ENCODE data around the gene TMEM232. TPM values are rescaled to one million over a fixed set of nuclear protein-coding genes. Genes with fewer than 3 reads are reported as not detected.

The TMEM232 gene
- total and polyA plus RNA-seq, 2 donors (not counting 3 experiments of a cell fraction or from before 2014, with no cell fraction given), result 0.17 to 0.38 TPM

DNA sequence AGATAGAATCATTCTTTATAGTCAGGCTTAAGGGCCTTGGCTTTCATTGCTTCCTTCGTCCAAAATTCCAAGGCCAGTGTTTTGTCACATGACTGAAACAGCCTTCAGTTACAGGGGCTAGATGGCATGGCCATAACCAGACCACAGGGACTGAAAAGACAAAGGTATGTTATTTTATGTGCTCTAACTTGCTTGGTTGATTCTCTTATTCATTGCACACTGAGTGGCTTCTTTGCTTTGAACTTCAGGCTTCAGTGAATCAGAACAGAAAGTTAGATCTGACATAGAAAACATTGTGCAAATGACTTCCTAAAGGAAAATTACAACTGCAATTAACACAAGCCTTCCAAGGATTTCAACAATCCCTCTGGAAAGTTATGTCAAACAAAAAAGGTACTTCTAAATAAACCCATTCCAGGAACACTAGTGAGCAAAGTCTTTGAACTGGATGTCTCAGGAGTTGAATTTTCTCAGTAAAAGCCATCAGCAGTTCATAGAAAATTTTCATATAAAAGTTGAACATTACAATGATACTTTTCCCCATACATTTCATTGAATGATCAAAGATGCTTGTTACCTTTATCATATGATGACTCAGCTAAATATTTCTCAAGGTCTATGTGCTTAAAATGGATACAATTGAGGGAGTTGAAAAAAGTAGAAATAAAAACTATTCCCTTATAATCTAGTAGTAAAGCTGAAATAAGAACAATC is 355.3 kb downstream of the TMEM232 start:
- Histone ChIP-seq H3K4me3 (replicated peaks in 1 of 3; ENCODE audit: insufficient read depth in 1 of 3, low read depth in 1 of 3, low read length in 3 of 3) (no peak overlapping the region), H3K4me2 (ENCODE audit: insufficient read depth, low read length) (no peak overlapping the region), H3K27ac (ENCODE audit: insufficient read depth, low read depth, low read length) (no peak overlapping the region), H3K9ac (replicated peaks; ENCODE audit: extremely low read depth, insufficient read depth, low read length) (no peak overlapping the region), H3K79me2 (ENCODE audit: control insufficient read depth, insufficient read depth, low read length) (no peaks in the 10 kb centered on the region), H3K4me1 (ENCODE audit: control insufficient read depth, extremely low read depth, insufficient read depth, low read length) (no peaks in the 10 kb centered on the region), H2AFZ (ENCODE audit: low read depth, low read length) (no peak overlapping the region), H3K27me3 (ENCODE audit: control insufficient read depth in 2 of 2, insufficient read depth in 2 of 2, low read length in 2 of 2) (no peaks in the 10 kb centered on the region), H3K9me1 (replicated peaks; ENCODE audit: control insufficient read depth, extremely low read depth, insufficient read depth, low read length) (no peaks in the 10 kb centered on the region), H3K9me3 (replicated peaks; ENCODE audit: control insufficient read depth, insufficient read depth, low read length) (no peaks in the 10 kb centered on the region), H4K20me1 (replicated peaks; ENCODE audit: control insufficient read depth, extremely low read depth, insufficient read depth, low read length) (no peaks in the 10 kb centered on the region), H3K36me3 (ENCODE audit: control insufficient read depth in 2 of 2, extremely low read depth in 1 of 2, insufficient read depth in 2 of 2, low read length in 2 of 2) (no peaks in the 10 kb centered on the region)
- intact Hi-C loops (cut with micrococcal nuclease) (no loop called here), dilution Hi-C loops (cut with MboI; ENCODE audit: extremely low pct_ligation_motif_present, low sequenced_read_pairs) (no loop called here)
- POLR2A ChIA-PET, result no interaction called here
- FAIRE-seq (no peak), DNase-seq (ENCODE audit: low read depth, low spot score) (no peak)
- BruUV-seq (replicated peaks), result no TSS peak
- no peak for TF ChIP-seq POLR2AphosphoS5 (IDR thresholded peaks at IDR 0.05; ENCODE audit: insufficient read depth, low read depth, low read length)
- TF ChIP-seq FOS (IDR thresholded peaks at IDR 0.05; ENCODE audit: borderline replicate concordance, insufficient read depth, low read length), result no peak
- TF ChIP-seq, protein P1, sequence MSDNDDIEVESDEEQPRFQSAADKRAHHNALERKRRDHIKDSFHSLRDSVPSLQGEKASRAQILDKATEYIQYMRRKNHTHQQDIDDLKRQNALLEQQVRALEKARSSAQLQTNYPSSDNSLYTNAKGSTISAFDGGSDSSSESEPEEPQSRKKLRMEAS (IDR thresholded peaks at IDR 0.05; ENCODE audit: insufficient read depth, insufficient read length), result no peak
- TF ChIP-seq MYC (IDR thresholded peaks at IDR 0.05; ENCODE audit: low read depth, low read length), result no peak
- CTCF ChIA-PET, result no interaction called here

Small RNA genes lying within 50 kb of the gene (microRNA-seq; reads per million reads assigned to microRNA genes)
- not detected for gene MIR548F3 (ENCODE audit: borderline number of aligned reads, borderline replicate concordance)

Small RNA genes lying within 50 kb of the gene (small RNA-seq; reads per million reads assigned to genes)
- gene MIR548F3 (ENCODE audit: insufficient read depth, insufficient read length, low read depth, low replicate concordance) (not detected), gene RF00432 (ENCODE audit: insufficient read depth, insufficient read length, low read depth, low replicate concordance) (not detected)

Other genes starting within 250 kb of the TMEM232 start
- gene SLC25A46, start 12.3 kb upstream of the TMEM232 start, total RNA-seq, result 30.0 and 31.1 TPM in 2 replicates
- 12.8 and 13.5 TPM in 2 replicates for gene SLC25A46, start 12.3 kb upstream of the TMEM232 start, polyA plus RNA-seq